Measurements from ENCODE around the gene VSTM5. TPM values are rescaled to one million over a fixed set of nuclear protein-coding genes. Genes with fewer than 3 reads are reported as not detected.

The VSTM5 gene
- total RNA-seq, 2 experiments from 2014 or later, result not detected

GRCh38 chr11:93827363-93827762 is 23.1 kb downstream of the VSTM5 start:
- H4K20me1 ChIP-seq (ENCODE audit: insufficient read depth, low read length), result no peaks in the 10 kb centered on the region
- no peak for DNase-seq (ENCODE audit: low spot score)
- no peaks in the 10 kb centered on the region for H3K79me2 ChIP-seq (ENCODE audit: insufficient read depth, low read depth, low read length)
- H3K4me3 ChIP-seq (ENCODE audit: low read depth, low read length, poor library complexity, severe bottlenecking), result no peak overlapping the region
- H3K9me2 ChIP-seq (ENCODE audit: insufficient read depth, low read length), result no peaks in the 10 kb centered on the region
- intact Hi-C loops (cut with micrococcal nuclease; ENCODE audit: unreplicated experiment), result no loop called here
- CTCF ChIA-PET (ENCODE audit: unreplicated experiment), result no interaction called here
- H3K9me3 ChIP-seq (ENCODE audit: low read length), result no peaks in the 10 kb centered on the region
- no peak overlapping the region for H2AFZ ChIP-seq (ENCODE audit: low read length)
- no peak overlapping the region for H3K4me2 ChIP-seq (ENCODE audit: low read length)
- no peaks in the 10 kb centered on the region for H3K36me3 ChIP-seq (ENCODE audit: insufficient read depth, low read length)
- BruUV-seq (replicated peaks), result no TSS peak
- POLR2A ChIA-PET, result interaction anchor here (0.6 kb wide), 1 partner anchor 563 kb away, joined by 3 read pairs; no protein-coding TSS in a partner anchor
- no peaks in the 10 kb centered on the region for H3K4me1 ChIP-seq (ENCODE audit: insufficient read depth, low read length, poor library complexity, severe bottlenecking)
- TF ChIP-seq EZH2phosphoT487 (IDR thresholded peaks at IDR 0.05; ENCODE audit: borderline replicate concordance, low read depth, low read length) (no peak), CTCF (conservative IDR thresholded peaks at IDR 0.05; ENCODE audit: low read length) (no peak)
- no peak overlapping the region for H3K27ac ChIP-seq (ENCODE audit: low read depth, low read length, poor library complexity, severe bottlenecking)

GRCh38 chr11:93823210-93823609 is 27.2 kb downstream of the VSTM5 start:
- Histone ChIP-seq H4K20me1 (ENCODE audit: insufficient read depth, low read length) (no peaks in the 10 kb centered on the region), H3K4me1 (ENCODE audit: insufficient read depth, low read length, poor library complexity, severe bottlenecking) (no peaks in the 10 kb centered on the region), H3K4me2 (ENCODE audit: low read length) (no peak overlapping the region), H3K9me3 (ENCODE audit: low read length) (no peaks in the 10 kb centered on the region), H3K9me2 (ENCODE audit: insufficient read depth, low read length) (no peaks in the 10 kb centered on the region), H2AFZ (ENCODE audit: low read length) (no peak overlapping the region), H3K27ac (ENCODE audit: low read depth, low read length, poor library complexity, severe bottlenecking) (no peak overlapping the region), H3K36me3 (ENCODE audit: insufficient read depth, low read length) (no peaks in the 10 kb centered on the region), H3K79me2 (ENCODE audit: insufficient read depth, low read depth, low read length) (no peaks in the 10 kb centered on the region), H3K4me3 (ENCODE audit: low read depth, low read length, poor library complexity, severe bottlenecking) (no peak overlapping the region)
- POLR2A ChIA-PET, result no interaction called here
- intact Hi-C loops (cut with micrococcal nuclease; ENCODE audit: unreplicated experiment), result no loop called here
- CTCF ChIA-PET (ENCODE audit: unreplicated experiment), result no interaction called here
- TF ChIP-seq CTCF (conservative IDR thresholded peaks at IDR 0.05; ENCODE audit: low read length) (no peak), EZH2phosphoT487 (IDR thresholded peaks at IDR 0.05; ENCODE audit: borderline replicate concordance, low read depth, low read length) (no peak)
- no peak for DNase-seq (ENCODE audit: low spot score)
- no TSS peak for BruUV-seq (replicated peaks)

- Histone ChIP-seq H3K4me3 (ENCODE audit: low read depth, low read length, poor library complexity, severe bottlenecking) (no peak overlapping the region), H3K79me2 (ENCODE audit: insufficient read depth, low read depth, low read length) (no peaks in the 10 kb centered on the region), H3K4me1 (ENCODE audit: insufficient read depth, low read length, poor library complexity, severe bottlenecking) (no peaks in the 10 kb centered on the region), H3K9me3 (ENCODE audit: low read length) (no peaks in the 10 kb centered on the region), H4K20me1 (ENCODE audit: insufficient read depth, low read length) (no peaks in the 10 kb centered on the region), H3K4me2 (ENCODE audit: low read length) (no peak overlapping the region), H3K9me2 (ENCODE audit: insufficient read depth, low read length) (no peaks in the 10 kb centered on the region), H2AFZ (ENCODE audit: low read length) (no peak overlapping the region), H3K36me3 (ENCODE audit: insufficient read depth, low read length) (no peaks in the 10 kb centered on the region), H3K27ac (ENCODE audit: low read depth, low read length, poor library complexity, severe bottlenecking) (no peak overlapping the region)
- no peak for DNase-seq (ENCODE audit: low spot score)
- POLR2A ChIA-PET, result interaction anchor here (0.6 kb wide), 1 partner anchor 22 kb away, joined by 5 read pairs; no protein-coding TSS in a partner anchor
- intact Hi-C loops (cut with micrococcal nuclease; ENCODE audit: unreplicated experiment), result no loop called here
- no TSS peak for BruUV-seq (replicated peaks)
- TF ChIP-seq CTCF (conservative IDR thresholded peaks at IDR 0.05; ENCODE audit: low read length) (no peak), EZH2phosphoT487 (IDR thresholded peaks at IDR 0.05; ENCODE audit: borderline replicate concordance, low read depth, low read length) (no peak)
- CTCF ChIA-PET (ENCODE audit: unreplicated experiment), result no interaction called here
These were observed 28.1 kb downstream of the VSTM5 start for GRCh38 chr11:93822359-93822758.
